ENCODE measurements around the gene KLF5. TPM values are rescaled to one million over a fixed set of nuclear protein-coding genes. Genes with fewer than 3 reads are reported as not detected.

Gene KLF5
- total and polyA plus RNA-seq, 2 experiments from 2014 or later: 1.5 to 1.8 TPM

- TF ChIP-seq ZNF114 (CRISPR knock-in tag; IDR thresholded peaks at IDR 0.05) (no peak), STAT1 (IDR thresholded peaks at IDR 0.05; ENCODE audit: unreplicated experiment) (no peak), REST (IDR thresholded peaks at IDR 0.05; ENCODE audit: unreplicated experiment) (no peak), POLR2AphosphoS5 (IDR thresholded peaks at IDR 0.05; ENCODE audit: low read depth) (no peak), JUNB (IDR thresholded peaks at IDR 0.05; ENCODE audit: unreplicated experiment) (no peak), ZNF462 (CRISPR knock-in tag; IDR thresholded peaks at IDR 0.05) (no peak), CREB1 (CRISPR knock-in tag; IDR thresholded peaks at IDR 0.05; ENCODE audit: low read depth) (no peak), ETS1 (IDR thresholded peaks at IDR 0.05) (no peak), ZNF331 (CRISPR knock-in tag; IDR thresholded peaks at IDR 0.05; ENCODE audit: low read depth) (no peak), EZH2 (IDR thresholded peaks at IDR 0.05; ENCODE audit: low read depth, unreplicated experiment) (no peak), EZH2phosphoT487 (IDR thresholded peaks at IDR 0.05; ENCODE audit: unreplicated experiment) (no peak), NANOG (IDR thresholded peaks at IDR 0.05; ENCODE audit: borderline replicate concordance) (no peak), CTCF (conservative IDR thresholded peaks at IDR 0.05; ENCODE audit: low read depth in 2 of 2) (no peak)
- no peak overlapping the region for H3K27ac ChIP-seq (ENCODE audit: low read depth)
- Mint-ChIP-seq H3K9me3 (no peaks in the 10 kb centered on the region; the same call in 2 of the 3 replicates), H3K27me3 (ENCODE audit: insufficient read depth, low read depth, poor library complexity) (peaks cover 33% of the 10 kb centered on the region), H3K4me3 (no peak overlapping the region), H3K4me1 (peaks cover 32% of the 10 kb centered on the region), H3K36me3 (ENCODE audit: low read depth) (no peaks in the 10 kb centered on the region; the same call in 2 of the 3 replicates), H3K27ac (no peak overlapping the region)
- H4K20me1 ChIP-seq (replicated peaks; ENCODE audit: insufficient read depth): no peaks in the 10 kb centered on the region
- no peaks in the 10 kb centered on the region for H3K36me3 ChIP-seq (ENCODE audit: insufficient read depth)
- H2AFZ ChIP-seq: no peak overlapping the region
- H3K4me2 ChIP-seq: no peak overlapping the region
- peaks cover 42% of the 10 kb centered on the region for H3K27me3 ChIP-seq (ENCODE audit: insufficient read depth)
- H3K4me3 ChIP-seq: no peak overlapping the region
- DNase-seq (ENCODE audit: low spot score) (no peak), ATAC-seq (no peak)
- no peaks in the 10 kb centered on the region for H3K9me2 ChIP-seq (ENCODE audit: insufficient read depth)
- H3F3A ChIP-seq (replicated peaks; ENCODE audit: low read depth): no peaks in the 10 kb centered on the region
- peaks cover 19% of the 10 kb centered on the region; the same call in 1 of the 2 replicates for H3K4me1 ChIP-seq (ENCODE audit: insufficient read depth)
- no peaks in the 10 kb centered on the region for H3K79me2 ChIP-seq (replicated peaks; ENCODE audit: insufficient read depth)
Measured at GRCh38 chr13:73056565-73056962, 2.2 kb upstream of the KLF5 start.
